Mesothelial cell of epicardium (in vitro differentiated cells): ENCODE data around the gene VAT1. TPM values are rescaled to one million over a fixed set of nuclear protein-coding genes. Genes with fewer than 3 reads are reported as not detected.

Experiments used
- DNase-seq, 2 experiments: peaks; one replicate each; pipeline ENCODE4 v3.0.0; 2021; ENCODE audit warnings: low spot score in 2 of 2; ENCODE audit not compliant: unreplicated experiment in 2 of 2
- H3K27ac Mint-ChIP-seq: 2 replicates; pipeline ENCODE4 v1.8.0; 2021; ENCODE audit warnings: mixed read lengths
- H3K27me3 Mint-ChIP-seq: 2 replicates; pipeline ENCODE4 v1.8.0; 2021; ENCODE audit warnings: low read depth, mixed read lengths
- H3K36me3 Mint-ChIP-seq: 2 replicates; pipeline ENCODE4 v1.8.0; 2021; ENCODE audit warnings: mixed read lengths
- H3K4me1 Mint-ChIP-seq: 2 replicates; pipeline ENCODE4 v1.8.0; 2021; ENCODE audit warnings: mixed read lengths
- H3K4me3 Mint-ChIP-seq: 2 replicates; pipeline ENCODE4 v1.8.0; 2021; ENCODE audit warnings: mild to moderate bottlenecking, moderate library complexity, mixed read lengths
- H3K9me3 Mint-ChIP-seq: 2 replicates; pipeline ENCODE4 v1.8.0; 2021; ENCODE audit warnings: mixed read lengths
- total RNA-seq: library from RNA; stranded (reverse); gene quantifications from 3 replicates; pipeline ENCODE4 v1.2.1, GENCODE V29; 2021
- TF ChIP-seq, protein P1 (sequence below): fragments of 200-600 bp; sonication (generic); IDR thresholded peaks from one replicate; pipeline ENCODE4 v1.5.0; 2021; ENCODE audit warnings: antibody characterized with exemption; ENCODE audit not compliant: unreplicated experiment

VAT1 gene
- total RNA-seq, 1 donor from 2014 or later, result 211 TPM

DNA sequence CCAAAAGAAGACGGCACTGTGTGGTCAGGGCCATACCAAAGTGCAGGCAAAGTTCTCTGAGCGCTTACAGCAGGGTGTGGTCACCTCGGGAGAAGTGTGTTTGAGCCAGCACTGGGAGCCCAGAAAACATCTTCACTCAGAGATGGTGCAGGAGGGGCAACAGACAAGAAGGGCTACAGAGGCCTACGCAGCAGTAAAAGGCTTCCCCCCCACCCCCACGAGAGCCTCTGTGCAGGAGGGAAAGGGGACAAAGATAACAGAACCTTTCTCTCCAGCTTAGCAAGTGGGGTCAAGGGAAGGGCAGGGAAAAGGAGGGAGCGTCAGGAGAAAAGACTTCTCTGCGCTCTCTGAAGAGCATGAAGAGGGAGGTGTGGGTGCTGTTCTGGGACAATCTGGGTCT is 2.8 kb downstream of the VAT1 start:
- H3K27ac Mint-ChIP-seq, result peak overlapping the region; percentile 96
- TF ChIP-seq, protein P1, sequence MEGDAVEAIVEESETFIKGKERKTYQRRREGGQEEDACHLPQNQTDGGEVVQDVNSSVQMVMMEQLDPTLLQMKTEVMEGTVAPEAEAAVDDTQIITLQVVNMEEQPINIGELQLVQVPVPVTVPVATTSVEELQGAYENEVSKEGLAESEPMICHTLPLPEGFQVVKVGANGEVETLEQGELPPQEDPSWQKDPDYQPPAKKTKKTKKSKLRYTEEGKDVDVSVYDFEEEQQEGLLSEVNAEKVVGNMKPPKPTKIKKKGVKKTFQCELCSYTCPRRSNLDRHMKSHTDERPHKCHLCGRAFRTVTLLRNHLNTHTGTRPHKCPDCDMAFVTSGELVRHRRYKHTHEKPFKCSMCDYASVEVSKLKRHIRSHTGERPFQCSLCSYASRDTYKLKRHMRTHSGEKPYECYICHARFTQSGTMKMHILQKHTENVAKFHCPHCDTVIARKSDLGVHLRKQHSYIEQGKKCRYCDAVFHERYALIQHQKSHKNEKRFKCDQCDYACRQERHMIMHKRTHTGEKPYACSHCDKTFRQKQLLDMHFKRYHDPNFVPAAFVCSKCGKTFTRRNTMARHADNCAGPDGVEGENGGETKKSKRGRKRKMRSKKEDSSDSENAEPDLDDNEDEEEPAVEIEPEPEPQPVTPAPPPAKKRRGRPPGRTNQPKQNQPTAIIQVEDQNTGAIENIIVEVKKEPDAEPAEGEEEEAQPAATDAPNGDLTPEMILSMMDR, result no peak
- peaks cover 35% of the 10 kb centered on the region for H3K4me1 Mint-ChIP-seq
- no peaks in the 10 kb centered on the region for H3K9me3 Mint-ChIP-seq
- no peak for DNase-seq
- H3K36me3 Mint-ChIP-seq, result peaks cover 7% of the 10 kb centered on the region
- peak overlapping the region; percentile 96 for H3K4me3 Mint-ChIP-seq
- H3K27me3 Mint-ChIP-seq, result no peaks in the 10 kb centered on the region

DNA sequence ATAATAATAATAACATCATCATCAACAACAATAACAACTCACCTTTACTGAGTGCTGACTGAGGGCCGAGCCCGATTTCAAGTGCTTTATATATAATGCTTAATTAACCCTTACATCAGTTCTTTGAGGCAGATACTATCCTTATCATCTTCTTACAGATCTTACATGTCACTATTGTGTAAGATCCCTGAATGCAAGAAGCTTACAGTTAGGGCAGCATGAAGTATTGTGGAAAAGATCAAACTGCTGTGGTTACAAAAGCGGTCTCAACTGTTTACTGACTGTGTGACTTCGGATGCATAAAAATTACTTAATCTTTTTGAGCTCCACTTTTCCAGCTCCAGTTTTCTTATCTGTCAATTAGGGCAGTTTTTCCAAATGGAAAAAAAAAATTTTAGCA is 3.3 kb downstream of the VAT1 start:
- H3K4me1 Mint-ChIP-seq, result peaks cover 32% of the 10 kb centered on the region
- H3K27me3 Mint-ChIP-seq, result no peaks in the 10 kb centered on the region
- no peaks in the 10 kb centered on the region for H3K9me3 Mint-ChIP-seq
- TF ChIP-seq, protein P1, result no peak
- H3K27ac Mint-ChIP-seq, result peak overlapping the region; percentile 21
- no peak overlapping the region for H3K4me3 Mint-ChIP-seq
- no peak for DNase-seq
- H3K36me3 Mint-ChIP-seq, result peaks cover 7% of the 10 kb centered on the region

DNA sequence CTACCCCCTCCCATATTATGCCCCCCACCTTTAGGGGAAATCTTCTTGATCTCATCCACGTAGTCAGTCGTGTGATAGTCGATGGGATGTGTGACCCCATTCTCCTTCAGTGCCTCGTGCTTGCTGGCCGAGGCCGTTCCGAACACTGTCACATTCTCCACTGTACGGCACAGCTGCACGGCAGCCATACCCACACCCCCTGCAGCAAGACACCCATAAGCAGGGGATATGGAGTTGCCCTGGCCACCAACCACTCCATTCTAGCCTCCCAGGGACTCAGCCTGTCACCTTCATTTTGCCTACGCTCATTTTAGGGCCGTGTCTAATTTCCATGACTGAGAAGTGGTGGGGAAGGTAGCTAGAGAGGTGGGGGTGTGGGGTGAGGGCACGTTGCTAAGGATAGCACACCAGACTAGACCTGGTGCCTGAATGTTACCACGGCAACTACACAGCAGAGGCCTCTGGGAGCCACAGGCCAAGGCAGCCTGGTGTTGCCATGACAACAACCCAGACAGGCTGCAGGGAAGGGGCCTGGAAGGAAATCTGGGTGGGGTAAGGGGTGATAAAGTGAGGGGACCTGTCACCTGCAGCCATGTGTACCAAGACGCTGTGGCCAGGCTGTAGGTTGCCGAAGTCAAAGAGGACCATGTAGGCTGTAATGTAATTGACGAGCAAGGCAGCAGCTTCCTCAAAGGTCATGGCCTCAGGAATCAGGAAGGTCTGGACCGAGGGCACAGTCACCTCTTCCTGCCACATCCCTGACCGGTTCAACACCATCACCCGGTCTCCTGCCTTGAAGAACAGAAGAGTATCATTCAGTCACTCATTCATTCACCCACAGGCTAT is 4.0 kb downstream of the VAT1 start:
- peak overlapping the region; percentile 70 for H3K27ac Mint-ChIP-seq
- DNase-seq, result no peak
- no peak overlapping the region for H3K4me3 Mint-ChIP-seq
- H3K27me3 Mint-ChIP-seq, result no peaks in the 10 kb centered on the region
- peaks cover 32% of the 10 kb centered on the region for H3K4me1 Mint-ChIP-seq
- H3K36me3 Mint-ChIP-seq, result peaks cover 7% of the 10 kb centered on the region
- no peaks in the 10 kb centered on the region for H3K9me3 Mint-ChIP-seq
- TF ChIP-seq, protein P1, result no peak

DNA sequence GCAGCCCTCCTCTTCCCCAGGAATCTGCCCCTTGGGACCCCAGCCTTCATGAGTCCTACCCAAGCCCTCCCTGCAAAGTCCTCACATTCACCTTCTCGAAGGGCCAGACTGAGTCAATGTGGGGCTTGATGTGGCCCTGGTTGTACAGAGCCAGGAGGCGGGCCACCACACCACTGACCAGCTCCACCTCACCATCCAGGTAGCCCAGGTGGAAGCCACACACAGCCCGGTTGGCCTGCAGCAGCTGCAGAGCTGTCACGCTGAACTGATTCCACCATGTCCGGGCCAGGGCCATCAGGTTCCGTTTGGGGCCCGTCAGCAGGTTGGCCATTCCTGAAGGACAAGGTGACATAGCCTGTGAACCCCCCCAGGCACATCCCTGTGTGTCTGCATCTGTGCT is 6.0 kb downstream of the VAT1 start:
- Mint-ChIP-seq H3K4me1 (peaks cover 30% of the 10 kb centered on the region), H3K36me3 (peaks cover 7% of the 10 kb centered on the region), H3K27me3 (no peaks in the 10 kb centered on the region), H3K9me3 (no peaks in the 10 kb centered on the region), H3K27ac (no peak overlapping the region), H3K4me3 (no peak overlapping the region)
- DNase-seq, result no peak
- TF ChIP-seq, protein P1, result no peak

DNA sequence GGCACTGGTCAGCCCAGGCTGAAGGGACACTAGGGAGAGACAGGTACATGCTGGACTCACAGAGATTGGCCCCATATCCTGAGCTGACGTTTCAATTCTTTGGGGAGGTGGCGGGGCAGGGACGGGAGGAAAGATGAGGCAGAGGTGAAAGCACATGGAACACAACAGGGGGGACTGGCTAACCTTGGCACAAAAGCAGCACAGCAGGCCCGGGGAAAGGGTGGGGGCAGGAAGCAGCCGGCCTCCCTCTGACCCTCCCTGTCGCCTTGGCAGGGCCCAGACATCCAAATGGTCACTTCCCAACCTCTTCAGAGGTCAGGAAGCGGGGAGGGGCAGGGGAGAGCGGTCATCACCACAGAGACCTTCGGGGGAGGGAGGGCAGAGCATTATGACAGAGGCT is 6.6 kb downstream of the VAT1 start:
- Mint-ChIP-seq H3K4me1 (peaks cover 25% of the 10 kb centered on the region), H3K36me3 (peaks cover 7% of the 10 kb centered on the region), H3K4me3 (no peak overlapping the region), H3K27me3 (no peaks in the 10 kb centered on the region), H3K27ac (peak overlapping the region; percentile 11), H3K9me3 (no peaks in the 10 kb centered on the region)
- DNase-seq, result no peak
- TF ChIP-seq, protein P1, result no peak
